T-helper 2 cell treated with Interferon-gamma antibody and Interleukin-4, amounts not matched to agents 5 μg/mL and 100 μg/mL, for 36 hours (primary cell): ENCODE results near the gene TROAP.

ENCODE experiments used
- DNase-seq: peaks from one replicate; pipeline ENCODE4 v3.0.0; 2021; ENCODE audit warnings: low spot score
- H3K27ac Mint-ChIP-seq: one replicate; pipeline ENCODE4 v1.8.0; 2021; ENCODE audit warnings: mild to moderate bottlenecking, mixed read lengths
- H3K27me3 Mint-ChIP-seq: one replicate; pipeline ENCODE4 v1.8.0; 2021; ENCODE audit warnings: low read depth, mixed read lengths
- H3K36me3 Mint-ChIP-seq: one replicate; pipeline ENCODE4 v1.8.0; 2021; ENCODE audit warnings: low read depth, mixed read lengths
- H3K4me1 Mint-ChIP-seq: one replicate; pipeline ENCODE4 v1.8.0; 2021; ENCODE audit warnings: low read depth, mixed read lengths
- H3K4me3 Mint-ChIP-seq: one replicate; pipeline ENCODE4 v1.8.0; 2022; ENCODE audit warnings: mild to moderate bottlenecking, moderate library complexity, mixed read lengths
- H3K9me3 Mint-ChIP-seq: one replicate; pipeline ENCODE4 v1.8.0; 2021; ENCODE audit warnings: mixed read lengths

Gene TROAP

DNA sequence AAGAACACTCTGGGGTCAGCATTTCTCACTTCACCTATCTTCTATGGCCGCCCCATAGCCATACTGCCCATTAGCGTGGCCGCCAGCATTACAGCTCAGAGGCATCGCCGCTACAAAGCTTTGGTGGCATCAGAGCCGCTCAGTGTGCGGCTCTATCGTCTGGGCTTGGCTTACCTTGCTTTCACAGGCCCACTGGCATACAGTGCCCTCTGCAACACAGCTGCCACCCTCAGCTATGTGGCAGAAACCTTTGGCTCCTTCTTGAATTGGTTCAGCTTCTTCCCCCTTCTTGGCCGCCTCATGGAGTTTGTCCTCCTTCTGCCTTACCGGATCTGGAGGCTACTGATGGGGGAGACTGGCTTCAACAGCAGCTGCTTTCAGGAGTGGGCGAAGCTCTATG, 26.2 kb downstream of the TROAP start:
- no peak overlapping the region for H3K4me3 Mint-ChIP-seq

GRCh38 chr12:49352351-49352750, 29.3 kb downstream of the TROAP start:
- Mint-ChIP-seq H3K4me3 (no peak overlapping the region), H3K4me1 (peaks cover under 1% of the 10 kb centered on the region)

More for the DNA sequence above, 26.2 kb downstream of the TROAP start:
- Mint-ChIP-seq H3K9me3 (no peaks in the 10 kb centered on the region), H3K27ac (no peak overlapping the region), H3K36me3 (no peaks in the 10 kb centered on the region), H3K27me3 (peaks cover 64% of the 10 kb centered on the region), H3K4me1 (peaks cover 12% of the 10 kb centered on the region)
- DNase-seq, result no peak

DNA sequence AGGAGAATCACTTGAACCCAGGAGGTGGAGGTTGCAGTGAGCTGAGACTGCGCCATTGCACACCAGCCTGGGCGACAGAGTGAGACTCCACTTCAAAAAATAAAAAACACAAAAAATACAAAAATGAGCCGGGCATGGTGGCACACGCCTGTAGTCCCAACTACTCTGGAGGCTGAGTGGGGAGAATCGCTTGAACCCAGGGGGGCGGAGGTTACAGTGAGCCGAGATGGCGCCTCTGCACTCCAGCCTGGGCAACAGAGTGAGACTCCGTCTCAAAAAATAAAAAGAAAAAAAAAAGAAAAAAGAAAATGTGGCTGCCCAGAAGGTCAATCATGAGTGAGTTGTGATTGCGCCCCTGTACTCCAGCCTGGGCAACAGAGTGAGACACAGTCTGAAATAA, 32.9 kb downstream of the TROAP start:
- no peak for DNase-seq
- Mint-ChIP-seq H3K4me1 (peaks cover 4% of the 10 kb centered on the region), H3K9me3 (no peaks in the 10 kb centered on the region), H3K27ac (no peak overlapping the region), H3K36me3 (no peaks in the 10 kb centered on the region), H3K4me3 (no peak overlapping the region), H3K27me3 (peaks cover 42% of the 10 kb centered on the region)

More at GRCh38 chr12:49352351-49352750, 29.3 kb downstream of the TROAP start:
- H3K36me3 Mint-ChIP-seq, result no peaks in the 10 kb centered on the region
- H3K27me3 Mint-ChIP-seq, result peaks cover 54% of the 10 kb centered on the region
- no peak overlapping the region for H3K27ac Mint-ChIP-seq
- H3K9me3 Mint-ChIP-seq, result no peaks in the 10 kb centered on the region
- DNase-seq, result no peak

DNA sequence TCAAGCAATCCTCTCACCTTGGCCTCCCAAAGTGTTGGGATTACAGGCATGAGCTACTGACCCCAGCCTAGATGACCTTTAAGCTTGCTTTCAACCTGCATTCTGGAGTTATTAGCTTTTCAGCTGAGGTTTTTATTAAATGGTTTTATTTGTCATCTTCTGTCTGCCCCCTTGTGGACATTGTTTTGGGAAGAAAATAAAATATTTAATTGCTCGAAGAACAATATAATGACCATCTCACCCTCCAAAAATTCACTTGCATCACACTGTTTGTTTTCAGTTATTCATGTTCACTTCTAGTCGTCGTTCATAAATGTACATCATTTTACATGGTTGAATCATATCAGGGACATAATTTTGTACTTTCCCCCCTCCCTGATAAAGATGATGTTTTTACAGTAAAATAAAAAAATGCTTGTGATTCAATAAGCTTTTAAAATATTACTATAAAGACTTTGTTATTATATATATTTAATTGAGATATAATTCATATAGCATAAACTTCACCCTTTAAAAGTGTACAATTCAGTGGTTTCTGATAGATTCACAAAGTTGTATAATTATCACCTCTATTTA, 34.1 kb downstream of the TROAP start:
- Mint-ChIP-seq H3K4me3 (no peak overlapping the region), H3K36me3 (no peaks in the 10 kb centered on the region), H3K27ac (no peak overlapping the region), H3K27me3 (peaks cover 37% of the 10 kb centered on the region), H3K9me3 (no peaks in the 10 kb centered on the region), H3K4me1 (peaks cover 4% of the 10 kb centered on the region)
- DNase-seq, result no peak

GRCh38 chr12:49358483-49359141, 35.6 kb downstream of the TROAP start:
- Mint-ChIP-seq H3K4me1 (peaks cover 4% of the 10 kb centered on the region), H3K4me3 (no peak overlapping the region), H3K9me3 (no peaks in the 10 kb centered on the region), H3K36me3 (no peaks in the 10 kb centered on the region), H3K27ac (no peak overlapping the region), H3K27me3 (peaks cover 29% of the 10 kb centered on the region)
- peak; percentile 53 for DNase-seq

- Mint-ChIP-seq H3K9me3 (no peaks in the 10 kb centered on the region), H3K27ac (no peak overlapping the region), H3K4me1 (peaks cover 4% of the 10 kb centered on the region), H3K4me3 (no peak overlapping the region), H3K36me3 (no peaks in the 10 kb centered on the region), H3K27me3 (peaks cover 23% of the 10 kb centered on the region)
- no peak for DNase-seq
Observed at GRCh38 chr12:49359671-49360070, 36.6 kb downstream of the TROAP start.

- no peak for DNase-seq
- H3K9me3 Mint-ChIP-seq, result no peaks in the 10 kb centered on the region
- peaks cover 11% of the 10 kb centered on the region for H3K4me1 Mint-ChIP-seq
- no peak overlapping the region for H3K4me3 Mint-ChIP-seq
- no peaks in the 10 kb centered on the region for H3K36me3 Mint-ChIP-seq
- peaks cover 12% of the 10 kb centered on the region for H3K27me3 Mint-ChIP-seq
- H3K27ac Mint-ChIP-seq, result no peak overlapping the region
Observed at GRCh38 chr12:49362077-49362476, 39.0 kb downstream of the TROAP start.

DNA sequence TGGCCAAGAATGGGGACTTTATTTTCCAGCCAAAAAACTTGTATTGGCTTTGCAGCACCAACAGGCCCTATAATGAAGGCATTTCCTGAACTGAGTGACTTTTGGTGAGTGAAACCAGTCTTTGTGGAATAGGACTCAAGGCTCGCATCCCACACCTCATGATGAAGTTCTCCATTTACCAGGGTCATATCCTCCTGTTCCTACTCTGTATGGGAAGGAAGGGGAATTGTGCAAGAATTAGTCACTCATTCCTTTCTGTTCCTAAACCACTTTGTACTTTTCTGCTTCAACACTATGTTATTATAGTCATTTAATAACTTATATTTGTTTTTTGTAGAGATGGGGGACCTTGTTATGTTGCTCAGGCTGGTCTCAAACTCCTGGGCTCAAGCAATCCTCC, 41.9 kb downstream of the TROAP start:
- Mint-ChIP-seq H3K36me3 (no peaks in the 10 kb centered on the region), H3K4me3 (no peak overlapping the region), H3K27me3 (peaks cover 6% of the 10 kb centered on the region), H3K9me3 (no peaks in the 10 kb centered on the region), H3K4me1 (peaks cover 26% of the 10 kb centered on the region), H3K27ac (no peak overlapping the region)
- DNase-seq, result no peak

GRCh38 chr12:49365542-49365941, 42.5 kb downstream of the TROAP start:
- Mint-ChIP-seq H3K36me3 (no peaks in the 10 kb centered on the region), H3K27me3 (peaks cover 6% of the 10 kb centered on the region), H3K4me3 (peak overlapping the region; percentile 52), H3K27ac (no peak overlapping the region), H3K4me1 (peaks cover 31% of the 10 kb centered on the region), H3K9me3 (no peaks in the 10 kb centered on the region)
- DNase-seq, result no peak

DNA sequence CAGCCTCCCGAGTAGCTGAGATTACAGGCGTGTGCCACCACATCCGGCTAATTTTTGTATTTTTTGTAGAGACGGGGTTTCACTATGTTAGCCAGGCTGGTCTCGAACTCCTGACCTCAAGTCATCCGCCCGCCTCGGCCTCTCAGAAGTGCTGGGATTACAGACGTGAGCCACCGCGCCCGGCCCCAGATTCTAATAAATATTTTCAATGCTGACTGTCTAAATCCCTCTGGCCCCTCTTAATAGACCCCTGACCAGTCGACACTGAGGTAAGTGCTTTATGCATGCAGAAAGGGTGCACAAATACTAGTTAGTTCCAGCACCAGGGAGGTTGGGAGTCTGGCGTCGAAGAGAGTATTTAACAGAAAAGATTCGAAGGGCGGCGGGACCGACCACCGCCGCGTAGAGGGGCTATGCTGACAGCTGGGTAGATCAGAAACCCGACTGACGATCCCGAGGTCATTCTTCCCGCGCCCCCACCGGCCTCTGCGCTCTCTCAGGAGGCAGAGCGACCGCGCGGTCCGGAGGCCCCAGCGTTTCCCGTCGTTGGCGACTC, 43.1 kb downstream of the TROAP start:
- no peak for DNase-seq
- peak overlapping the region; percentile 88 for H3K4me3 Mint-ChIP-seq
- H3K36me3 Mint-ChIP-seq, result no peaks in the 10 kb centered on the region
- peak overlapping the region; percentile 94 for H3K27ac Mint-ChIP-seq
- no peaks in the 10 kb centered on the region for H3K9me3 Mint-ChIP-seq
- peaks cover 3% of the 10 kb centered on the region for H3K27me3 Mint-ChIP-seq
- H3K4me1 Mint-ChIP-seq, result peaks cover 34% of the 10 kb centered on the region

- Mint-ChIP-seq H3K36me3 (peaks cover 3% of the 10 kb centered on the region), H3K27ac (peak overlapping the region; percentile 94), H3K4me3 (peak overlapping the region; percentile 88), H3K4me1 (peaks cover 39% of the 10 kb centered on the region), H3K27me3 (no peaks in the 10 kb centered on the region), H3K9me3 (no peaks in the 10 kb centered on the region)
- DNase-seq, result peak; percentile 96
Observed at GRCh38 chr12:49366652-49367380, 43.8 kb downstream of the TROAP start.

- Mint-ChIP-seq H3K27ac (peak within 1 kb of the TSS; percentile 94), H3K9me3 (no peaks in the 10 kb centered on the region), H3K36me3 (peaks cover 3% of the 10 kb centered on the region), H3K4me3 (peak within 1 kb of the TSS; percentile 88), H3K4me1 (peaks cover 39% of the 10 kb centered on the region), H3K27me3 (no peaks in the 10 kb centered on the region)
- DNase-seq, result no peak
Observed at GRCh38 chr12:49367381-49368239, 44.6 kb downstream of the TROAP start, which contains the start of gene SPATS2. Gene SPATS2, plus strand, starts transcription at chr12:49367462. Its CDS starts 93,551 bp downstream, at chr12:49461013.

DNA sequence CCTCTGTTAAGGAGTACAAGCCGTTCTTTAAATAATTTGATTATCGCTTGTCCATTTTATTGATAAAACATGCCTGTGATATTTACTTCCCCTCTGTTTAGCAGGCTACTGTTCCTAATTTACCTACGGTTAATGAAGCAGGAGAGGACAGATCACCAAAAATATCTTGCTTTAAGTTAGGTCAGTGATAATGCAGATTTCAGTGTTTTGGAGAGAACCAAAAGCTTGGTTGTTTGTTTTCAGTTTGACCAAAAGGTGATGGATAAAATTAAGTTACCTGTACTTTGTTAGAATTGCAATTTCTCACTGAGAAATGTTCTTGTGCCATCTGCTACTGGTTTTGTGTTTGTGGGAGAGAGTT, 45.2 kb downstream of the TROAP start:
- H3K4me3 Mint-ChIP-seq, result peak overlapping the region; percentile 88
- H3K27ac Mint-ChIP-seq, result peak overlapping the region; percentile 94
- peaks cover 5% of the 10 kb centered on the region for H3K36me3 Mint-ChIP-seq
- H3K4me1 Mint-ChIP-seq, result peaks cover 41% of the 10 kb centered on the region
- H3K27me3 Mint-ChIP-seq, result no peaks in the 10 kb centered on the region
- DNase-seq, result no peak
- no peaks in the 10 kb centered on the region for H3K9me3 Mint-ChIP-seq
